22Rv1 (cell line): ENCODE data around the gene DAGLA.

ENCODE experiments used
- CTCF ChIP-seq: fragments of 450-650 bp; IDR thresholded peaks from 2 replicates; pipeline ENCODE4 v1.5.1; 2017; ENCODE audit warnings: mild to moderate bottlenecking
- ZFX ChIP-seq: fragments of 450-650 bp; IDR thresholded peaks from 2 replicates; pipeline ENCODE4 v1.6.1; 2017; ENCODE audit warnings: antibody characterized with exemption, borderline replicate concordance

- TF ChIP-seq CTCF: no peak
- TF ChIP-seq ZFX: no peak
These were observed 28.9 kb downstream of the DAGLA start for GRCh38 chr11:61709110-61709509.
